Kidney epithelial cell (primary cell): ENCODE measurements around the gene ELK1. TPM values are rescaled to one million over a fixed set of nuclear protein-coding genes. Genes with fewer than 3 reads are reported as not detected.

ENCODE experiments used
- DNase-seq: peaks from one replicate; pipeline ENCODE4 v3.0.0-alpha.2; 2010; ENCODE audit warnings: low read depth
- H3K27me3 ChIP-seq: 2 replicates; pipeline ENCODE4 v1.6.0; 2011; ENCODE audit warnings: low read length; ENCODE audit not compliant: control insufficient read depth, insufficient read depth
- H3K36me3 ChIP-seq: 2 replicates; pipeline ENCODE4 v1.5.1; 2011; ENCODE audit warnings: low read length; ENCODE audit not compliant: control insufficient read depth, insufficient read depth
- H3K4me3 ChIP-seq: 2 replicates; pipeline ENCODE4 v1.5.1; 2011; ENCODE audit warnings: low read depth, mild to moderate bottlenecking, control low read depth, low read length
- CTCF ChIP-seq: IDR thresholded peaks from 2 replicates; pipeline ENCODE4 v1.5.1; 2011; ENCODE audit warnings: mild to moderate bottlenecking, moderate library complexity, low read length, control low read depth, inconsistent platforms; ENCODE audit not compliant: insufficient read depth, poor library complexity, severe bottlenecking
- total RNA-seq: library from RNA; depleted of rRNA; stranded (reverse); fragments of >200 nt; gene quantifications from 2 replicates; pipeline ENCODE4 v1.2.3, GENCODE V29; 2015

Gene ELK1
- total RNA-seq: 36.0 and 39.5 TPM in 2 replicates

GRCh38 chrX:47650164-47651042 lies at the start of gene ELK1:
Gene ELK1, minus strand, starts transcription at chrX:47650563. Its CDS starts 9,122 bp downstream, at chrX:47641441.
- Histone ChIP-seq H3K36me3 (peaks cover 2% of the 10 kb centered on the region), H3K27me3 (no peaks in the 10 kb centered on the region)
- TF ChIP-seq CTCF: no peak

GRCh38 chrX:47697181-47697580 lies 46.8 kb upstream of the ELK1 start:
- Histone ChIP-seq H3K36me3 (no peaks in the 10 kb centered on the region), H3K27me3 (no peaks in the 10 kb centered on the region), H3K4me3 (no peak overlapping the region)
- TF ChIP-seq CTCF: no peak
- no peak for DNase-seq

More at GRCh38 chrX:47650164-47651042, at the start of gene ELK1:
- DNase-seq: peak; percentile 87
- H3K4me3 ChIP-seq: peak within 1 kb of the TSS; percentile 81

- Histone ChIP-seq H3K36me3 (no peaks in the 10 kb centered on the region), H3K4me3 (no peak overlapping the region), H3K27me3 (no peaks in the 10 kb centered on the region)
- DNase-seq: no peak
- TF ChIP-seq CTCF: no peak
Observed at GRCh38 chrX:47690175-47690574, 39.8 kb upstream of the ELK1 start.

GRCh38 chrX:47687263-47687662 lies 36.9 kb upstream of the ELK1 start:
- Histone ChIP-seq H3K36me3 (no peaks in the 10 kb centered on the region), H3K27me3 (no peaks in the 10 kb centered on the region), H3K4me3 (no peak overlapping the region)
- no peak for DNase-seq
- no peak for TF ChIP-seq CTCF

GRCh38 chrX:47683829-47684205 lies 33.5 kb upstream of the ELK1 start:
- TF ChIP-seq CTCF: no peak
- DNase-seq: no peak
- H3K4me3 ChIP-seq: no peak overlapping the region
- no peaks in the 10 kb centered on the region for H3K36me3 ChIP-seq
- no peaks in the 10 kb centered on the region for H3K27me3 ChIP-seq
